Lower lobe of right lung (tissue), 2 donors: ENCODE results near the gene RPS6KA6. TPM values are rescaled to one million over a fixed set of nuclear protein-coding genes. Genes with fewer than 3 reads are reported as not detected.

Experiments used
- ATAC-seq, 2 donors: fragments of 200-7000 bp; cut with Tn5 transposase; one replicate each; pipeline ENCODE4 v1.9.1; 2020 to 2022; ENCODE audit warnings: mild to moderate bottlenecking in 2 of 2, moderate library complexity in 2 of 2
- DNase-seq: peaks from one replicate; pipeline ENCODE4 v3.0.0-alpha.2; 2020
- H3K27ac ChIP-seq: fragments of 200-600 bp; one replicate; pipeline ENCODE4 v1.8.0; 2022
- H3K27me3 ChIP-seq: fragments of 200-600 bp; one replicate; pipeline ENCODE4 v1.8.0; 2022; ENCODE audit warnings: low read depth
- H3K36me3 ChIP-seq: fragments of 200-600 bp; one replicate; pipeline ENCODE4 v1.8.0; 2022; ENCODE audit warnings: mild to moderate bottlenecking
- H3K4me1 ChIP-seq: fragments of 200-600 bp; one replicate; pipeline ENCODE4 v1.8.0; 2022
- H3K4me3 ChIP-seq: fragments of 200-600 bp; one replicate; pipeline ENCODE4 v1.8.0; 2022; ENCODE audit warnings: mild to moderate bottlenecking
- H3K9me3 ChIP-seq: fragments of 200-600 bp; one replicate; pipeline ENCODE4 v1.8.0; 2022
- CTCF ChIP-seq: fragments of 200-600 bp; IDR thresholded peaks from one replicate; pipeline ENCODE4 v1.8.0; 2022; ENCODE audit warnings: antibody characterized with exemption, mild to moderate bottlenecking
- intact Hi-C: fragments of 100-400 bp; cut with DNase I; formaldehyde crosslinking; loops from one replicate; pipeline ENCODE4 v1.11.0; 2022
- total RNA-seq: library from RNA; stranded (reverse); fragmentation: NEBNext Ultra II Directional; extraction: Animal tissue kit (Norgen Biotek cat#: 25700); gene quantifications from one replicate; pipeline ENCODE4 v1.2.1, GENCODE V29; 2021
- donor health status: DM: no; HTN: yes; CAD: no; lungs with severe emphysema.

The RPS6KA6 gene
- total RNA-seq, 1 donor from 2014 or later: 1.9 TPM

GRCh38 chrX:84168095-84168494 lies 19.9 kb downstream of the RPS6KA6 start:
- Histone ChIP-seq H3K4me3 (no peak overlapping the region), H3K27ac (no peak overlapping the region), H3K9me3 (no peaks in the 10 kb centered on the region), H3K27me3 (no peaks in the 10 kb centered on the region), H3K4me1 (no peaks in the 10 kb centered on the region), H3K36me3 (no peaks in the 10 kb centered on the region)
- intact Hi-C loops: no loop called here
- DNase-seq: no peak
- ATAC-seq: no peak
- no peak for TF ChIP-seq CTCF

- H3K9me3 ChIP-seq: no peaks in the 10 kb centered on the region
- ATAC-seq: no peak
- TF ChIP-seq CTCF: no peak
Measured at GRCh38 chrX:84165711-84166110, 22.3 kb downstream of the RPS6KA6 start.

GRCh38 chrX:84162401-84162800 lies 25.6 kb downstream of the RPS6KA6 start:
- intact Hi-C loops: no loop called here
- no peak for TF ChIP-seq CTCF
- DNase-seq (no peak), ATAC-seq (no peak)
- Histone ChIP-seq H3K4me3 (no peak overlapping the region), H3K27ac (no peak overlapping the region), H3K4me1 (no peaks in the 10 kb centered on the region), H3K9me3 (no peaks in the 10 kb centered on the region), H3K36me3 (no peaks in the 10 kb centered on the region), H3K27me3 (no peaks in the 10 kb centered on the region)

More at GRCh38 chrX:84165711-84166110, 22.3 kb downstream of the RPS6KA6 start:
- Histone ChIP-seq H3K4me3 (no peak overlapping the region), H3K4me1 (no peaks in the 10 kb centered on the region), H3K36me3 (no peaks in the 10 kb centered on the region), H3K27me3 (no peaks in the 10 kb centered on the region), H3K27ac (no peak overlapping the region)
- no peak for DNase-seq
- intact Hi-C loops: no loop called here

- no peak overlapping the region for H3K4me3 ChIP-seq
- no peaks in the 10 kb centered on the region for H3K36me3 ChIP-seq
- no peaks in the 10 kb centered on the region for H3K4me1 ChIP-seq
- H3K27me3 ChIP-seq: no peaks in the 10 kb centered on the region
- TF ChIP-seq CTCF: no peak
- H3K9me3 ChIP-seq: no peaks in the 10 kb centered on the region
- ATAC-seq: no peak
- H3K27ac ChIP-seq: no peak overlapping the region
- intact Hi-C loops: no loop called here
- no peak for DNase-seq
Measured at GRCh38 chrX:84161641-84162040, 26.4 kb downstream of the RPS6KA6 start.

GRCh38 chrX:84160736-84161135 lies 27.3 kb downstream of the RPS6KA6 start:
- H3K36me3 ChIP-seq: no peaks in the 10 kb centered on the region
- no peak for DNase-seq

More at GRCh38 chrX:84160736-84161135, 27.3 kb downstream of the RPS6KA6 start:
- no peak for ATAC-seq
- Histone ChIP-seq H3K4me1 (no peaks in the 10 kb centered on the region), H3K27ac (no peak overlapping the region), H3K4me3 (no peak overlapping the region), H3K9me3 (no peaks in the 10 kb centered on the region), H3K27me3 (no peaks in the 10 kb centered on the region)
- no peak for TF ChIP-seq CTCF
- intact Hi-C loops: no loop called here
